Measurements from ENCODE around the gene GCFC2. TPM values are rescaled to one million over a fixed set of nuclear protein-coding genes. Genes with fewer than 3 reads are reported as not detected.

Gene GCFC2
- total and polyA plus RNA-seq, 8 donors, result 9.3 to 112 (median 18.5) TPM

GRCh38 chr2:75646090-75646582, 64.6 kb downstream of the GCFC2 start:
- DNase-seq, result no peak
- TF ChIP-seq POLR2A (IDR thresholded peaks at IDR 0.05) (no peak), EP300 (IDR thresholded peaks at IDR 0.05) (no peak), CTCF (IDR thresholded peaks at IDR 0.05) (no peak), POLR2AphosphoS5 (IDR thresholded peaks at IDR 0.05) (no peak)
- no peaks in the 10 kb centered on the region for H3K9me3 ChIP-seq
- H3K4me1 ChIP-seq, result peaks cover 5 to 36% (median 26%) of the 10 kb centered on the region in 4 donors
- peak overlapping the region; percentile 23 to 88 (median 83) for H3K27ac ChIP-seq
- peak overlapping the region; percentile 89 to 97 (median 94) for H3K4me3 ChIP-seq
- peaks cover 8 to 18% (median 15%) of the 10 kb centered on the region in 4 donors for H3K36me3 ChIP-seq
- intact Hi-C loops (cut with DNase I; ENCODE audit: low total_unique reads), result no loop called here
- H3K27me3 ChIP-seq, result no peaks in the 10 kb centered on the region
- WGBS, 5 donors, result 69 to 78% (median 73%) methylated on average over 9 of the region's 9 CpGs

- H3K4me1 ChIP-seq, result peaks cover 5 to 40% (median 28%) of the 10 kb centered on the region in 4 donors
- no peaks in the 10 kb centered on the region for H3K9me3 ChIP-seq
- TF ChIP-seq POLR2AphosphoS5 (IDR thresholded peaks at IDR 0.05), result no peak
- no peak for TF ChIP-seq EP300 (IDR thresholded peaks at IDR 0.05)
- no peak for TF ChIP-seq POLR2A (IDR thresholded peaks at IDR 0.05)
- TF ChIP-seq CTCF (IDR thresholded peaks at IDR 0.05), result no peak
- WGBS, 5 donors, result 96 to 98% (median 97%) methylated on average over 10 of the region's 10 CpGs
- peaks cover 3 to 13% (median 10%) of the 10 kb centered on the region in 4 donors for H3K36me3 ChIP-seq
- H3K27me3 ChIP-seq, result no peaks in the 10 kb centered on the region
- H3K27ac ChIP-seq, result no peak overlapping the region
- no peak for DNase-seq
- intact Hi-C loops (cut with DNase I; ENCODE audit: low total_unique reads), result no loop called here
- H3K4me3 ChIP-seq, result no peak overlapping the region
Observed at GRCh38 chr2:75645643-75646042, 65.1 kb downstream of the GCFC2 start.

GRCh38 chr2:75643980-75644379, 66.7 kb downstream of the GCFC2 start:
- Histone ChIP-seq H3K27ac (no peak overlapping the region), H3K4me1 (peaks cover 5 to 31% (median 25%) of the 10 kb centered on the region in 4 donors), H3K36me3 (no peaks in the 10 kb centered on the region), H3K9me3 (no peaks in the 10 kb centered on the region), H3K4me3 (no peak overlapping the region), H3K27me3 (no peaks in the 10 kb centered on the region)
- TF ChIP-seq CTCF (IDR thresholded peaks at IDR 0.05), result no peak
- TF ChIP-seq POLR2AphosphoS5 (IDR thresholded peaks at IDR 0.05), result no peak
- TF ChIP-seq POLR2A (IDR thresholded peaks at IDR 0.05), result no peak
- no peak for TF ChIP-seq EP300 (IDR thresholded peaks at IDR 0.05)
- 72 to 88% (median 81%) methylated on average over 1 of the region's 1 CpG for WGBS, 5 donors
- intact Hi-C loops (cut with DNase I; ENCODE audit: low total_unique reads), result no loop called here
- DNase-seq, result no peak

- no peak overlapping the region for H3K4me3 ChIP-seq
- no peak for DNase-seq
- H3K9me3 ChIP-seq, result no peaks in the 10 kb centered on the region
- no peak for TF ChIP-seq POLR2AphosphoS5 (IDR thresholded peaks at IDR 0.05)
- TF ChIP-seq CTCF (IDR thresholded peaks at IDR 0.05), result no peak
- TF ChIP-seq EP300 (IDR thresholded peaks at IDR 0.05), result no peak
- TF ChIP-seq POLR2A (IDR thresholded peaks at IDR 0.05), result no peak
- WGBS, 5 donors, result 68 to 83% (median 78%) methylated on average over 1 of the region's 1 CpG
- no peak overlapping the region for H3K27ac ChIP-seq
- H3K4me1 ChIP-seq, result peaks cover 5 to 13% (median 8%) of the 10 kb centered on the region in 4 donors
- H3K36me3 ChIP-seq, result no peaks in the 10 kb centered on the region
- intact Hi-C loops (cut with DNase I; ENCODE audit: low total_unique reads), result no loop called here
- peaks cover 0 to 11% (median 0%) of the 10 kb centered on the region in 3 donors for H3K27me3 ChIP-seq
Observed at GRCh38 chr2:75641587-75641986, 69.1 kb downstream of the GCFC2 start.

Measured in stomach (tissue), 9 donors.